GM19023 (cell line): ENCODE results near the gene MYCBPAP.

Source experiments
- ATAC-seq: cut with Tn5 transposase; IDR thresholded peaks from one replicate; pipeline ENCODE4 v1.9.1; 2021; ENCODE audit warnings: mild to moderate bottlenecking, moderate library complexity; ENCODE audit not compliant: unreplicated experiment

MYCBPAP gene

GRCh38 chr17:50507871-50508572, at the start of gene MYCBPAP:
MYCBPAP (plus strand) TSS chr17:50508439; CDS start chr17:50508675, 236 bp downstream.
- ATAC-seq, result no peak

GRCh38 chr17:50458701-50459676, 49.2 kb upstream of the MYCBPAP start:
- no peak for ATAC-seq

GRCh38 chr17:50459756-50460155, 48.5 kb upstream of the MYCBPAP start:
- no peak for ATAC-seq

- ATAC-seq, result no peak
Measured at GRCh38 chr17:50460831-50461526, 47.3 kb upstream of the MYCBPAP start.

- ATAC-seq, result no peak
Measured at GRCh38 chr17:50461550-50462132, 46.6 kb upstream of the MYCBPAP start.

GRCh38 chr17:50462446-50462845, 45.8 kb upstream of the MYCBPAP start:
- no peak for ATAC-seq

- no peak for ATAC-seq
Measured at GRCh38 chr17:50464121-50464520, 44.1 kb upstream of the MYCBPAP start.

GRCh38 chr17:50464736-50465135, 43.5 kb upstream of the MYCBPAP start:
- no peak for ATAC-seq

- ATAC-seq, result no peak
Measured at GRCh38 chr17:50465171-50465570, 43.1 kb upstream of the MYCBPAP start.

- no peak for ATAC-seq
Measured at GRCh38 chr17:50465635-50466034, 42.6 kb upstream of the MYCBPAP start.

- ATAC-seq, result no peak
Measured at GRCh38 chr17:50466371-50467113, 41.7 kb upstream of the MYCBPAP start.

GRCh38 chr17:50467114-50467854, 41.0 kb upstream of the MYCBPAP start:
- ATAC-seq, result no peak

- no peak for ATAC-seq
Measured at GRCh38 chr17:50467855-50468303, 40.4 kb upstream of the MYCBPAP start.

GRCh38 chr17:50468304-50469207, 39.7 kb upstream of the MYCBPAP start, which contains the start of gene CHAD:
CHAD (minus strand) TSS chr17:50468880; CDS start chr17:50468813, 67 bp downstream.
- ATAC-seq, result no peak

GRCh38 chr17:50469208-50469605, 39.0 kb upstream of the MYCBPAP start:
- ATAC-seq, result no peak

- no peak for ATAC-seq
Measured at GRCh38 chr17:50469671-50470305, 38.5 kb upstream of the MYCBPAP start.

- no peak for ATAC-seq
Measured at GRCh38 chr17:50470426-50470825, 37.8 kb upstream of the MYCBPAP start.
